Measurements from ENCODE around the gene COL9A1. TPM values are rescaled to one million over a fixed set of nuclear protein-coding genes. Genes with fewer than 3 reads are reported as not detected.

COL9A1 gene
- total and polyA plus RNA-seq, 9 of the 15 experiments (the other 6 are each of a cell fraction or from before 2014, with no cell fraction given) = 0.01 to 0.13 (median 0.06) TPM; not detected in 1

DNA sequence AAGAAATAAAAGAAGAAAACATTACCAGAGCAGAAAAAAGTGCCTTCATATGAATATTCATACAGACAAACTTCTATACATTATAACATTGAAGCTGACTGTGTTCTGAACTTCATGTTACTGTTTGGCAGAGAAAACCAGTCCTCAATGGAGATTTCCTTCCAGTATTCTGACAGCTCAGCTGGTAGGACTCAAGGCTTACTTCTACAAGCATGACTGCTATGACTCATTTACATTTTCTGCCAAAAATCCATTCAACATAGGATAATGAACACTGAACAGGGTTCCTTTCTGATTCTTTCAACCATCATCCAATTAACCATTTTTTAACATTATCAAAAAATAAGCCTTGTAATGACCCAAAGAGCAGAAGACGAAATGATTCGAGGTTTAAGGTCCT is 25.4 kb downstream of the COL9A1 start:
- no peak overlapping the region for H3K9ac ChIP-seq (ENCODE audit: insufficient read depth in 1 of 2, low read depth in 2 of 2, low read length in 2 of 2)
- no peak overlapping the region for H3K27ac ChIP-seq (ENCODE audit: extremely low read depth, low read depth, low read length)
- no peaks in the 10 kb centered on the region for H3K36me3 ChIP-seq (ENCODE audit: control insufficient read depth, insufficient read depth, low read length)
- H3K4me2 ChIP-seq (ENCODE audit: insufficient read depth, low read length) = no peak overlapping the region
- DNase-seq (ENCODE audit: extremely low read depth in 1 of 4, low spot score in 3 of 4) = no peak
- no peaks in the 10 kb centered on the region for H3K9me1 ChIP-seq (ENCODE audit: control insufficient read depth, insufficient read depth, low read length)
- in situ Hi-C loops (cut with MboI) (no loop called here), intact Hi-C loops (cut with micrococcal nuclease) (no loop called here)
- H3K4me3 ChIP-seq = no peak overlapping the region
- no peak for TF ChIP-seq NFATC3 (IDR thresholded peaks at IDR 0.05)
- TF ChIP-seq, protein P1, sequence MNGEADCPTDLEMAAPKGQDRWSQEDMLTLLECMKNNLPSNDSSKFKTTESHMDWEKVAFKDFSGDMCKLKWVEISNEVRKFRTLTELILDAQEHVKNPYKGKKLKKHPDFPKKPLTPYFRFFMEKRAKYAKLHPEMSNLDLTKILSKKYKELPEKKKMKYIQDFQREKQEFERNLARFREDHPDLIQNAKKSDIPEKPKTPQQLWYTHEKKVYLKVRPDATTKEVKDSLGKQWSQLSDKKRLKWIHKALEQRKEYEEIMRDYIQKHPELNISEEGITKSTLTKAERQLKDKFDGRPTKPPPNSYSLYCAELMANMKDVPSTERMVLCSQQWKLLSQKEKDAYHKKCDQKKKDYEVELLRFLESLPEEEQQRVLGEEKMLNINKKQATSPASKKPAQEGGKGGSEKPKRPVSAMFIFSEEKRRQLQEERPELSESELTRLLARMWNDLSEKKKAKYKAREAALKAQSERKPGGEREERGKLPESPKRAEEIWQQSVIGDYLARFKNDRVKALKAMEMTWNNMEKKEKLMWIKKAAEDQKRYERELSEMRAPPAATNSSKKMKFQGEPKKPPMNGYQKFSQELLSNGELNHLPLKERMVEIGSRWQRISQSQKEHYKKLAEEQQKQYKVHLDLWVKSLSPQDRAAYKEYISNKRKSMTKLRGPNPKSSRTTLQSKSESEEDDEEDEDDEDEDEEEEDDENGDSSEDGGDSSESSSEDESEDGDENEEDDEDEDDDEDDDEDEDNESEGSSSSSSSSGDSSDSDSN (IDR thresholded peaks at IDR 0.05; ENCODE audit: borderline replicate concordance in 1 of 2, low read depth in 2 of 2, low read length in 2 of 2) = no peak
- TF ChIP-seq ZNF41 (CRISPR knock-in tag; conservative IDR thresholded peaks at IDR 0.05) = no peak
- no peak for TF ChIP-seq GATAD2B (IDR thresholded peaks at IDR 0.05; ENCODE audit: borderline replicate concordance)
- TF ChIP-seq ZC3H11A (IDR thresholded peaks at IDR 0.05; ENCODE audit: low read depth, low read length) = no peak
- H3K4me1 ChIP-seq (replicated peaks in 1 of 2; ENCODE audit: control insufficient read depth in 2 of 2, insufficient read depth in 2 of 2, low read length in 2 of 2) = peaks cover 7 to 18% of the 10 kb centered on the region in 2 experiments; a peak in 4 of 5 replicates
- no peak for FAIRE-seq
- peaks cover 0 to 19% of the 10 kb centered on the region in 2 experiments; a peak in 3 of 5 replicates for H3K27me3 ChIP-seq (ENCODE audit: control insufficient read depth in 2 of 2, insufficient read depth in 2 of 2, low read length in 2 of 2)
- H4K20me1 ChIP-seq (replicated peaks; ENCODE audit: control insufficient read depth, insufficient read depth, low read length) = no peaks in the 10 kb centered on the region
- WGBS (ENCODE audit: insufficient coverage, low coverage, missing lambda C conversion rate) = 0% methylated on average over 2 of the region's 2 CpGs
- BruUV-seq (replicated peaks) = no TSS peak
- ATAC-seq = no peak
- H3K79me2 ChIP-seq (ENCODE audit: control insufficient read depth, insufficient read depth, low read length) = no peaks in the 10 kb centered on the region
- no peak overlapping the region for H2AFZ ChIP-seq (ENCODE audit: low read depth, low read length)
- no peaks in the 10 kb centered on the region for H3K9me3 ChIP-seq (replicated peaks; ENCODE audit: control insufficient read depth, insufficient read depth, low read depth, low read length)
- ChIA-PET CTCF (ENCODE audit: low intra/inter-chr PET ratio) (no interaction called here), POLR2A (no interaction called here)

Data from K562 (cell line).